K562 (cell line): ENCODE data around the gene AIPL1. TPM values are rescaled to one million over a fixed set of nuclear protein-coding genes. Genes with fewer than 3 reads are reported as not detected.

Experiments used
- ATAC-seq: fragments of 200-7000 bp; cut with Tn5 transposase; 3 replicates; pipeline ENCODE4 v1.9.1; 2020; ENCODE audit warnings: moderate library complexity
- BruUV-seq: library from RNA; stranded (reverse); fragments of 400-500 nt; replicated peaks from 2 replicates; lab custom pipeline; 2021; lab: Mats Ljungman, UMichigan
- CTCF ChIA-PET: fragments of 300-600 bp; formaldehyde crosslinking; extraction: SDS; loops from one replicate; lab custom pipeline; 2021; ENCODE audit warnings: low intra/inter-chr PET ratio; lab: Yijun Ruan, JAX
- POLR2A ChIA-PET: fragments of 300-600, 350-650 bp; sonication (Branson Sonifier 250); formaldehyde crosslinking; extraction: SDS; loops from one replicate; lab custom pipeline; 2021; ENCODE audit warnings: antibody characterized with exemption, inconsistent platforms; lab: Yijun Ruan, JAX
- DNase-seq, 4 experiments: peaks; one replicate each; pipeline versions ENCODE4 v3.0.0 to v3.0.0-alpha.2; 2011 to 2018; ENCODE audit warnings: low spot score in 3 of 4, mixed read lengths in 3 of 4; ENCODE audit errors: extremely low read depth in 1 of 4
- FAIRE-seq: peaks from 2 replicates; lab custom pipeline; 2011; peaks lifted over from hg19 to GRCh38; lab: Jason Lieb, UNC
- H2AFZ ChIP-seq: 2 replicates; pipeline ENCODE4 v1.6.0; 2011; ENCODE audit warnings: low read depth, low read length, control low read depth, inconsistent platforms
- H3K27ac ChIP-seq: fragments of 200-600 bp; 3 replicates; pipeline ENCODE4 v1.8.0; 2011; ENCODE audit warnings: low read depth, mild to moderate bottlenecking, control low read depth, inconsistent platforms, low read length, moderate library complexity, mixed read lengths; ENCODE audit errors: extremely low read depth
- H3K27me3 ChIP-seq, 2 experiments: fragments of 300-600 bp in 1 of 2; 2 replicates in 1 of 2; 3 replicates in 1 of 2; pipeline versions ENCODE4 v1.6.0 to v1.8.0; 2011; ENCODE audit warnings: inconsistent platforms in 2 of 2, low read length in 2 of 2, mild to moderate bottlenecking in 1 of 2, mixed read lengths in 1 of 2, moderate library complexity in 1 of 2; ENCODE audit not compliant: control insufficient read depth in 2 of 2, insufficient read depth in 2 of 2
- H3K36me3 ChIP-seq: fragments of 300-600 bp; 3 replicates; pipeline ENCODE4 v1.8.0; 2011; ENCODE audit warnings: mild to moderate bottlenecking, low read length, inconsistent platforms; ENCODE audit not compliant: control insufficient read depth, insufficient read depth
- H3K4me1 ChIP-seq, 2 experiments: fragments of 200-600 bp in 1 of 2; replicated peaks in 1 of 2; 2 replicates in 1 of 2; 3 replicates in 1 of 2; pipeline versions ENCODE4 v1.5.1 to v1.8.0; 2011; ENCODE audit warnings: inconsistent platforms in 2 of 2, low read length in 2 of 2, mild to moderate bottlenecking in 1 of 2, mixed read lengths in 1 of 2, moderate library complexity in 1 of 2; ENCODE audit not compliant: control insufficient read depth in 2 of 2, insufficient read depth in 2 of 2
- H3K4me2 ChIP-seq: 2 replicates; pipeline ENCODE4 v1.6.1; 2011; ENCODE audit warnings: low read length, control low read depth, inconsistent platforms, mixed read lengths; ENCODE audit not compliant: insufficient read depth
- H3K4me3 ChIP-seq: fragments of 200-600 bp; sonication (generic), shearing (Covaris generic); 2 replicates; pipeline ENCODE4 v1.5.1; 2016; ENCODE audit warnings: control low read depth, inconsistent platforms
- H3K79me2 ChIP-seq: fragments of 200-600 bp; 3 replicates; pipeline ENCODE4 v1.8.0; 2011; ENCODE audit warnings: low read length, inconsistent platforms; ENCODE audit not compliant: control insufficient read depth, insufficient read depth
- H3K9ac ChIP-seq, 2 experiments: 2 replicates each; pipeline versions ENCODE4 v1.6.0 to v1.6.1; 2011; ENCODE audit warnings: low read depth in 2 of 2, low read length in 2 of 2, control low read depth in 1 of 2, inconsistent platforms in 1 of 2, mild to moderate bottlenecking in 1 of 2, mixed read lengths in 1 of 2; ENCODE audit not compliant: insufficient read depth in 1 of 2
- H3K9me1 ChIP-seq: one replicate; pipeline ENCODE4 v1.6.0; 2011; ENCODE audit warnings: inconsistent platforms, mild to moderate bottlenecking, low read length, moderate library complexity; ENCODE audit not compliant: control insufficient read depth, insufficient read depth
- H3K9me3 ChIP-seq: replicated peaks from 2 replicates; pipeline ENCODE4 v1.5.1; 2011; ENCODE audit warnings: low read depth, low read length, inconsistent platforms; ENCODE audit not compliant: control insufficient read depth, insufficient read depth
- H4K20me1 ChIP-seq: replicated peaks from 2 replicates; pipeline ENCODE4 v1.6.1; 2011; ENCODE audit warnings: low read length, inconsistent platforms, mixed read lengths; ENCODE audit not compliant: control insufficient read depth, insufficient read depth
- KDM4B ChIP-seq, 2 experiments: fragments of 450-650 bp in 1 of 2; sonication (generic) in 1 of 2; IDR thresholded peaks; 2 replicates each; pipeline ENCODE4 v1.6.1; 2016 to 2017; ENCODE audit warnings: borderline replicate concordance in 2 of 2, antibody characterized with exemption in 1 of 2, low read depth in 1 of 2, mild to moderate bottlenecking in 1 of 2
- WGBS: fragments of 100-300 bp; shearing (Covaris generic); methylation state at CpG from one replicate; pipeline ENCODE4 v1.1.6; 2016; ENCODE audit warnings: low coverage, mixed read lengths; ENCODE audit not compliant: insufficient coverage; ENCODE audit errors: missing lambda C conversion rate; 5-methylcytosine and 5-hydroxymethylcytosine counted together
- in situ Hi-C: fragments of 300-500 bp; cut with MboI; formaldehyde crosslinking; loops from 4 replicates; pipeline ENCODE4 v1.15.0; 2018; ENCODE audit warnings: inconsistent platforms, mixed read lengths
- intact Hi-C: fragments of 100-400 bp; cut with micrococcal nuclease; formaldehyde crosslinking; loops from 2 replicates; pipeline ENCODE4 v1.14.2; 2022
- polyA plus RNA-seq, 8 experiments: library from polyadenylated mRNA; depleted of rRNA in 4 of 8; stranded (reverse) in 5 of 8; unstranded in 3 of 8; fragments of >200 nt; fragmentation: Nextera tagmentation in 2 of 8; fragmentation: Illumina TruSeq in 1 of 8; extraction: Ambion mirVana in 2 of 8; extraction: Trizol in 1 of 8; gene quantifications; 2 replicates each; pipeline versions ENCODE4 v1.2.1 to v1.2.3, GENCODE V29; 2011 to 2014; ENCODE audit warnings: inconsistent platforms in 1 of 8, missing spikeins in 1 of 8
- total RNA-seq, 7 experiments: library from RNA; depleted of rRNA in 6 of 7; stranded (reverse); fragments of >200 nt in 6 of 7; fragmentation: Illumina TruSeq in 2 of 7; extraction: Trizol in 2 of 7; gene quantifications; 2 replicates each; pipeline versions ENCODE4 v1.2.1 to v1.2.3, GENCODE V29; 2011 to 2021; ENCODE audit warnings: low replicate concordance in 1 of 7
- TF ChIP-seq, protein P1 (sequence below): fragments of 450-650 bp; IDR thresholded peaks from 2 replicates; pipeline ENCODE4 v1.6.1; 2017; ENCODE audit warnings: antibody characterized with exemption
- TF ChIP-seq, protein P2 (sequence below): IDR thresholded peaks from 2 replicates; pipeline ENCODE4 v1.6.1; 2011; ENCODE audit warnings: borderline replicate concordance, low read depth, mild to moderate bottlenecking, moderate library complexity, low read length; ENCODE audit not compliant: insufficient read depth, poor library complexity, severe bottlenecking

AIPL1 gene
- total and polyA plus RNA-seq, 9 of the 15 experiments (the other 6 are each of a cell fraction or from before 2014, with no cell fraction given) = not detected

DNA sequence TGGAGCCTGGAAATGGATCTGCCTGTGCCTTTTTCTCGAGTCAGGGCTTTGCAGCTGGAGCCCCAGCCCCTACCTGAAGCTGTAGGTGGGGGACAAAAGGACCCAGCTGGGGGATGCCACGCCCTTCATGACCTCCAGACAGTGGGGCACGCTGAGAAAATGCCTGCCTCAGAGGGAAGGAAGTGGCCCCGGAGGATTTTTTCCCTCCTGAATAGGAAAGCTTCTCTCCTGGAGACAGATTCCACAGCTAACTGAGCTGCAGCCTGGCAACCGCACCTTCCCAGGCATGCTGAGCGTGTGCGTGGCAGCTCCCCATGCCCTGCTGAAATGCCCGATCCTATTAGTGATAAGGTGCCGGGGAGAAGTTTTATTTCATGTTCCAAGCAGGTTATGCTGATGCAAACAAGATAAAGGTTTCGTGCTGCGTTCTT lies 58.0 kb downstream of the AIPL1 start:
- no peaks in the 10 kb centered on the region for H4K20me1 ChIP-seq
- H3K36me3 ChIP-seq = no peaks in the 10 kb centered on the region
- no peak overlapping the region for H3K27ac ChIP-seq
- no peak overlapping the region for H3K4me3 ChIP-seq
- TF ChIP-seq, protein P1, sequence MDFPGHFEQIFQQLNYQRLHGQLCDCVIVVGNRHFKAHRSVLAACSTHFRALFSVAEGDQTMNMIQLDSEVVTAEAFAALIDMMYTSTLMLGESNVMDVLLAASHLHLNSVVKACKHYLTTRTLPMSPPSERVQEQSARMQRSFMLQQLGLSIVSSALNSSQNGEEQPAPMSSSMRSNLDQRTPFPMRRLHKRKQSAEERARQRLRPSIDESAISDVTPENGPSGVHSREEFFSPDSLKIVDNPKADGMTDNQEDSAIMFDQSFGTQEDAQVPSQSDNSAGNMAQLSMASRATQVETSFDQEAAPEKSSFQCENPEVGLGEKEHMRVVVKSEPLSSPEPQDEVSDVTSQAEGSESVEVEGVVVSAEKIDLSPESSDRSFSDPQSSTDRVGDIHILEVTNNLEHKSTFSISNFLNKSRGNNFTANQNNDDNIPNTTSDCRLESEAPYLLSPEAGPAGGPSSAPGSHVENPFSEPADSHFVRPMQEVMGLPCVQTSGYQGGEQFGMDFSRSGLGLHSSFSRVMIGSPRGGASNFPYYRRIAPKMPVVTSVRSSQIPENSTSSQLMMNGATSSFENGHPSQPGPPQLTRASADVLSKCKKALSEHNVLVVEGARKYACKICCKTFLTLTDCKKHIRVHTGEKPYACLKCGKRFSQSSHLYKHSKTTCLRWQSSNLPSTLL = no peak
- TF ChIP-seq, protein P2, sequence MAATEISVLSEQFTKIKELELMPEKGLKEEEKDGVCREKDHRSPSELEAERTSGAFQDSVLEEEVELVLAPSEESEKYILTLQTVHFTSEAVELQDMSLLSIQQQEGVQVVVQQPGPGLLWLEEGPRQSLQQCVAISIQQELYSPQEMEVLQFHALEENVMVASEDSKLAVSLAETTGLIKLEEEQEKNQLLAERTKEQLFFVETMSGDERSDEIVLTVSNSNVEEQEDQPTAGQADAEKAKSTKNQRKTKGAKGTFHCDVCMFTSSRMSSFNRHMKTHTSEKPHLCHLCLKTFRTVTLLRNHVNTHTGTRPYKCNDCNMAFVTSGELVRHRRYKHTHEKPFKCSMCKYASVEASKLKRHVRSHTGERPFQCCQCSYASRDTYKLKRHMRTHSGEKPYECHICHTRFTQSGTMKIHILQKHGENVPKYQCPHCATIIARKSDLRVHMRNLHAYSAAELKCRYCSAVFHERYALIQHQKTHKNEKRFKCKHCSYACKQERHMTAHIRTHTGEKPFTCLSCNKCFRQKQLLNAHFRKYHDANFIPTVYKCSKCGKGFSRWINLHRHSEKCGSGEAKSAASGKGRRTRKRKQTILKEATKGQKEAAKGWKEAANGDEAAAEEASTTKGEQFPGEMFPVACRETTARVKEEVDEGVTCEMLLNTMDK = no peak
- no peak for TF ChIP-seq KDM4B (IDR thresholded peaks at IDR 0.05; ENCODE audit: borderline replicate concordance in 2 of 2, low read depth in 1 of 2)
- no peak overlapping the region for H3K9ac ChIP-seq
- no peaks in the 10 kb centered on the region for H3K27me3 ChIP-seq
- H2AFZ ChIP-seq = no peak overlapping the region
- H3K4me1 ChIP-seq = no peaks in the 10 kb centered on the region
- no TSS peak for BruUV-seq
- H3K9me3 ChIP-seq = no peaks in the 10 kb centered on the region
- ChIA-PET CTCF (no interaction called here), POLR2A (no interaction called here)
- intact Hi-C loops = no loop called here
- H3K4me2 ChIP-seq = no peak overlapping the region
- in situ Hi-C loops = no loop called here
- no peaks in the 10 kb centered on the region for H3K79me2 ChIP-seq
- no peak for DNase-seq
- 0% methylated on average over 9 of the region's 11 CpGs for WGBS
- no peak for FAIRE-seq
- no peak for ATAC-seq
- H3K9me1 ChIP-seq = no peaks in the 10 kb centered on the region
